IPS DF 6.9 (cell line): ENCODE results near the gene SH2B3.
"Not testable (repeated sequence)": the region's sequence is repeated elsewhere in the genome, so short reads cannot be mapped to it uniquely, and the experiment has no call there.

ENCODE experiments used
- DNase-seq: peaks from one replicate; pipeline ENCODE4 v3.0.0-alpha.2; 2013; ENCODE audit warnings: low read depth, low spot score
- H3K27ac ChIP-seq: one replicate; pipeline ENCODE4 v1.5.1; 2013; ENCODE audit warnings: low read length, control low read depth
- H3K27me3 ChIP-seq: 2 replicates; pipeline ENCODE4 v1.6.1; 2013; ENCODE audit warnings: mild to moderate bottlenecking, low read length; ENCODE audit not compliant: control insufficient read depth, insufficient read depth
- H3K36me3 ChIP-seq: 2 replicates; pipeline ENCODE4 v1.6.1; 2013; ENCODE audit warnings: low read length; ENCODE audit not compliant: control insufficient read depth, insufficient read depth
- H3K4me1 ChIP-seq: 2 replicates; pipeline ENCODE4 v1.6.1; 2013; ENCODE audit warnings: low read length; ENCODE audit not compliant: control insufficient read depth, insufficient read depth
- H3K4me3 ChIP-seq: 2 replicates; pipeline ENCODE4 v1.5.1; 2013; ENCODE audit warnings: mild to moderate bottlenecking, low read length
- H3K9me3 ChIP-seq: 2 replicates; pipeline ENCODE4 v1.6.1; 2013; ENCODE audit warnings: low read length, inconsistent platforms; ENCODE audit not compliant: control insufficient read depth, insufficient read depth
- whole genome bisulfite sequencing: extraction: QIAGEN DNeasy Blood & Tissue Kit; methylation state at CpG from one replicate; pipeline ENCODE4 v1.1.7; 2013; ENCODE audit warnings: mixed read lengths, missing lambda C conversion rate; ENCODE audit not compliant: insufficient read length, insufficient coverage; 5-methylcytosine and 5-hydroxymethylcytosine counted together

The SH2B3 gene

DNA sequence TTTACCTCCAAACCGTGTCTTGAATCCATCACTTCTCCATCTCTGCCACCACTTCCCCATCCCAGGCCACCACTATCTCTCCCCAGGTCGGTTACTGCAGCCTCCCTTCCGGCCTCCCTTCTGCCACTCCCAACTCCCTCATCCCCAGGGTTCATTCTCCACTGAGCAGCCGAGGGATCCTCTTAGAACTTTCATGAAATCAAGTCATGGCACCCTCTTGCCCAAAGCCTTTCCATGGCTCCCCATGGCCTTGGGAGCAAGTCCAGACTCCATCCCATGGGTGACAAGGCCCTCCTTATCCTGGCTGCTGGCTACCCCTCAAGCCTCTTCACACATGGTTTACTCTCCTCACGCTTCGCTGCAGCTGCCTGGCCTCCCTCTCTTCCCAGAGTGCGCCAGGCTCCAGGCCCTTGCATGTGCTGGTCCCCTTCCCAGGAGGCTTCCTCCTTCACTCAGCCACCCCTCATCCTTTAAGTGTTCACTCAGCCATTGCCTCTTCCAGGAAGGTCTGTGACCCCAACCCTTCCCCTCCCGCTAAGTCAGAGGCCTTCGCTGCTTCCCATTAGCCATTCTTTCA lies 17.9 kb upstream of the SH2B3 start:
- no peaks in the 10 kb centered on the region for H3K27me3 ChIP-seq
- no peak overlapping the region for H3K27ac ChIP-seq
- H3K4me1 ChIP-seq: no peaks in the 10 kb centered on the region; the same call in 1 of the 2 replicates
- no CpG with 5 or more reads among the region's 9 CpGs for WGBS
- no peak overlapping the region for H3K4me3 ChIP-seq
- no peaks in the 10 kb centered on the region for H3K9me3 ChIP-seq
- H3K36me3 ChIP-seq: no peaks in the 10 kb centered on the region
- no peak for DNase-seq

DNA sequence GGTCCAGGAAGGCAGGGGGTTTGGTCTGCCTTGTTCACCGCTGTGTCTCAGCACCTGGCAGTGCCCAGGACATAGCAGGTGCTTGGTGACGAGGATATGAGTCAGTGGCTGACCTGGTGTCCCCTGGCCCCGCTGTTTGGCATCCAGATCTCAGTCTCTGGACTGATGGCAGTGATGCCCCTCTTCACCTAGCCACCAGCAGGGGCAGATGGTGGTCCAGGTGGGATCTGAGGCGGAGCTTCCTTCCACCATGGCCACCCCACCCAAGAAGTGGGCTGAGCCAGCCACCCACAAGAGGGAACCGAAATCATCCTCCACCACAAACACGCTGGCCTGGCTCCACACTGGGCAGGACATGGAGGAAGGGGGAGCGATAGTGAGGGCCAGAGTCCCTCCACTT lies 16.1 kb upstream of the SH2B3 start:
- H3K4me3 ChIP-seq: no peak overlapping the region
- WGBS: no CpG with 5 or more reads among the region's 7 CpGs
- H3K36me3 ChIP-seq: no peaks in the 10 kb centered on the region
- DNase-seq: no peak
- H3K4me1 ChIP-seq: no peaks in the 10 kb centered on the region; the same call in 1 of the 2 replicates
- H3K27ac ChIP-seq: no peak overlapping the region
- H3K9me3 ChIP-seq: no peaks in the 10 kb centered on the region
- no peaks in the 10 kb centered on the region for H3K27me3 ChIP-seq

DNA sequence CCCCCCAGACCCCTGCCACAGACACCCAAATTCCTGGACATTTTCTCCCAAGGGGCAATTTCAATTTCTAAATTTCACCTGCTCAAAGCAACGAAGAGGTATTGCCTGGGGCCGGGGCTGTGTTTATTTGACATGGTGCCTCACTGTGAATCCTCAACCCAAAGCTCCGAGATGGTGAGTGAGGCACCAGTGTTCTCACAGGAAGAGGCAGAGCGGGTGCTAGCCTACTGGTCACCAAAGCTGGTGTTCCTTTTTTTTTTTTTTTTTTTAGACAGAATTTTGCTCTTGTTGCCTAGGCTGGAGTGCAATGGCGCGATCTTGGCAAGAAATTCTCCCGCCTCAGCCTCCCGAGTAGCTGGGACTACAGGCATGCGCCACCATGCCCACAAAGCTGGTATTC lies 14.8 kb upstream of the SH2B3 start:
- Histone ChIP-seq H3K27ac (no peak overlapping the region), H3K4me1 (no peaks in the 10 kb centered on the region), H3K27me3 (no peaks in the 10 kb centered on the region), H3K9me3 (no peaks in the 10 kb centered on the region), H3K36me3 (no peaks in the 10 kb centered on the region), H3K4me3 (no peak overlapping the region)
- WGBS: no CpG with 5 or more reads among the region's 9 CpGs
- DNase-seq: no peak

DNA sequence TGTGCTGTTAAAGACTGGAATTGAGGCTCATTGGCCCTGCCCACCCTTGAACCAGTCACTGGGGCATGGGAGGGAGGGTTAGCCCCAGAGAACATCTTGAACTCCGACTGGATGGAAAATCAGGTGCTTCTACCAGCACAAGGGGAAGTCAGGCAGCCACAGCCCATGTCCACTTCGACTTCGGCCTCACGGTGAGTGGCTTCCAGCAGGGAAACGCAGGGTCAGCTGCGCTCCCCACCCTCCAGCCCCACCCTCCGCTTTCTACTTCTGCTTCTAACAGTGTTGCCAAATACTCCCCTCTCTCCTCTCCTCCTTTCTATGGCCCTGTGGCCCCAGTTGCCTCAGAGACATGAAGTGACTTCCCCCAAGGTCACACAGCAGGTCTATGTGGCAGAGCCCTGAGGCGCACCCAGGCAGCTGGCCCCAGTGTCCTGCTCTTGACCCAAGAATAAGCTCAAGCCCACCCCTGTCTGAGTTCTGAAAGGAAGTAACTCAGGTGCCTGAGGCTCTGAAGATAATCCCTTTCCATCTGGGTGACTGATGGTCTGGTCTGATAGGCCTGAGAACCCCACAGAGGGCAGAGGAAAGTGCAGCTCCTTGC lies 11.9 kb upstream of the SH2B3 start:
- Histone ChIP-seq H3K4me3 (no peak overlapping the region), H3K4me1 (no peaks in the 10 kb centered on the region), H3K27ac (no peak overlapping the region), H3K27me3 (no peaks in the 10 kb centered on the region), H3K36me3 (no peaks in the 10 kb centered on the region), H3K9me3 (no peaks in the 10 kb centered on the region)
- DNase-seq: no peak
- no CpG with 5 or more reads among the region's 8 CpGs for WGBS

DNA sequence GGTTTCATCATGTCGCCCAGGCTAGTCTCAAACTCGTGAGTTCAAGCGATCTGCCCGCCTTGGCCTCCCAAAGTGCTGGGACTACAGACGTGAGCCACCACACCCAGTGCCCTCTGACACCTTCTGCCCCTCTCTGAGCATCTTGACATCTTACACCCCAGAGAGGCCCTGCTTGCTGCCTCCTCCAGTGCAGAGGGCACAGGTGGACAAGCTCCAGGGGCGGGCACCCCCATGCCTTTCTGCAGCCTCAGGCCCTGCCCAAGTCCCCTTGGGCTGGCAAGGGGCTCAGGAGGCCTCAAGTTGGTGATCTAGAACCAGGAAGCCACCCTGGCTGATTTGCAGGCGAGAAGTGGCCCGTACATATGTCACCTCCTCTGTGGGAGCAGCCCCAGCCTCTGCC lies 11.2 kb upstream of the SH2B3 start:
- Histone ChIP-seq H3K4me1 (no peaks in the 10 kb centered on the region), H3K27ac (no peak overlapping the region), H3K9me3 (no peaks in the 10 kb centered on the region), H3K27me3 (no peaks in the 10 kb centered on the region), H3K4me3 (no peak overlapping the region), H3K36me3 (no peaks in the 10 kb centered on the region)
- DNase-seq: no peak
- no CpG with 5 or more reads among the region's 8 CpGs for WGBS

DNA sequence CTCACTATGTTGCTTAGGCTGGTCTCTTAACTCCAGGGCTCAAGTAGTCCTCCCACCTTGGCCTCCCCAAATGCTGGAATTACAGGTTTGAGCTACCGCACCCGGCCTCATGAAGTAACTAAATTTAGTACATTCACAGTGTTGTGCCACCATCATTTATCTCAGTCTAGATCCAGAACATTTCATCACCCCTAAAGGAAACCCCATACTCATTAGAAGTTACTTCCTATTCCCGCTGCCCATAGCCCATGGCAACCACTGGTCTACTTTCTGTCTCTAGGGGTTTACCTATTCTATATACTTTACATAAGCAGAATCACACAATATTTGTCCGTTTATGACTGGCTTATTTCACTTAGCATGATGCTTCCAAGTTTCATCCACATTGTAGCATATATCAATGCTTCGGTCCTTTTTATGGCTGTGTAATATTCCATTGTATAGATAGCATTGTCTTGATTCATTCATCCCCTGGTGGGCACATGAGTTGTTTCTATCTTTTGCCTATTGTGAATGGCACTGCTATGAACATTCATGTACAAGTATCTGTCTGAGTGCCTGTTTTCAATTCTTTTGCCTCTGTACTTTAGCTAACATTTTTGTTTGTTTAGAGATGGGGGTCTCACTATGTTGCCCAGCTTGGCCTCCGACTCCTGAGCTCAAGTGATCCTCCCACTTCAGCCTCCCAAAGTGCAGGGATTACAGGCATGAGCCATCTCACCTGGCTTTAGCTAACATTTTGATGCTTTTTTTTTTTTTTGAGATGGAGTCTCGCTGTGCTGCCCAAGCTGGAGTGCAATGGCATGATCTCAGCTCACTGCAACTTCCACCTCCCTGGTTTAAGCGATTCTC lies 10.2 kb upstream of the SH2B3 start:
- Histone ChIP-seq H3K9me3 (no peaks in the 10 kb centered on the region), H3K36me3 (no peaks in the 10 kb centered on the region), H3K4me3 (no peak overlapping the region), H3K27me3 (no peaks in the 10 kb centered on the region), H3K4me1 (no peaks in the 10 kb centered on the region), H3K27ac (no peak overlapping the region)
- DNase-seq: no peak
- no CpG with 5 or more reads among the region's 8 CpGs for WGBS

DNA sequence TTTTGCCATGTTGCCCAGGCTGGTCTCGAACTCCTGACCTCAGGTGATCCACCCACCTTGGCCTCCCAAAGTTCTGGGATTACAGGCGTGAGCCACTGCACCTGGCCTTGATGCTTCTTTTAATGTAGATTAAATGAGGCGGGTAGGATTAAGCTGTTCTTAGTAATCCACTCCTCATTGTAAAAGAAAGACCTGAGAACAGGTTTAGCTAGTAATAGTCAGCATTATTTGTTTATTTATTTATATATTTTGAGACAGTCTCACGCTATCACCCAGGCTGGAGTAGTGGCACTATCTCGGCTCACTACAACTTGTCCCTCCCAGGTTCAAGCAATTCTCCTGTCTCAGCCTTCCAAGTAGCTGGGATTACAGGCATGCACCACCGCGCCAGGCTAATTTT lies 9.5 kb upstream of the SH2B3 start:
- not testable (repeated sequence) for H3K27ac ChIP-seq, H3K4me3 ChIP-seq, H3K36me3 ChIP-seq, DNase-seq, H3K9me3 ChIP-seq, H3K27me3 ChIP-seq, H3K4me1 ChIP-seq
- no CpG with 5 or more reads among the region's 7 CpGs for WGBS

DNA sequence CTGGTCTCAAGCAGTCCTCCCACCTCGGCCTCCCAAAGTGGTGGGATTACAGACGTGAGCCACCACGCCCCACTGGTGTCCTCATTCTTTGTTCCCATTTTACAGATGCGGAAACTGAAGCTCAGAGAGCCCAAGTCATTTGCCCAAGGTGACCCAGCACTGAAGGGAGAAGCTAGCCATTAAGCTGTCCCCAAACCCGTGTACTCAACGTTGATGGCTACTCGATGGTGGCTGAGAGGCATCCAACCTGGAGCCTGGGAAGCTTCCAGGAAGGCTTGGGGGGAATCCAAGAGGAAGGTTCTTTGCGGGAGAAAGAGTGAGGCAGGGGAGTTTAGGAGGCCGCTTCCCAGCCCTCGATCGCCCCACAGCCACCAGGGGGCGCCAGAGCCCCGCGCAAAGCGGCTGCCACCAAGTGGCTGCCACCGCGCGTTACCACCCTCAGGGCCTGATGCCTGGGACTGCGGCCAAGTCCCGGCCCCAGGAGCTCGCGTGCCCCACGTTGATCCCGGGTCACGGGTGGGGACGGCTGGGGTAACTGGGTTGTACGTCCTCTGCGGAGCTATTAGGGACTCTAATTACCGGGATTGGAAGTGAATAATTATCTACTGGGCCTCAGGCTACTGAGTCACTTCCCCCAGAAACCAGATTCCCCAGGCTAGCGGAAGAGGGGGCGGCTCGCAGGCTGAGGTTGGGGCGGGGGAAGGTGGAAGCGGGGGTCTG lies 8.8 kb upstream of the SH2B3 start:
- H3K36me3 ChIP-seq: no peaks in the 10 kb centered on the region
- WGBS: no CpG with 5 or more reads among the region's 34 CpGs
- no peaks in the 10 kb centered on the region for H3K27me3 ChIP-seq
- no peaks in the 10 kb centered on the region for H3K9me3 ChIP-seq
- H3K4me3 ChIP-seq: no peak overlapping the region
- H3K4me1 ChIP-seq: no peaks in the 10 kb centered on the region
- no peak overlapping the region for H3K27ac ChIP-seq
- peak; percentile 54 for DNase-seq

DNA sequence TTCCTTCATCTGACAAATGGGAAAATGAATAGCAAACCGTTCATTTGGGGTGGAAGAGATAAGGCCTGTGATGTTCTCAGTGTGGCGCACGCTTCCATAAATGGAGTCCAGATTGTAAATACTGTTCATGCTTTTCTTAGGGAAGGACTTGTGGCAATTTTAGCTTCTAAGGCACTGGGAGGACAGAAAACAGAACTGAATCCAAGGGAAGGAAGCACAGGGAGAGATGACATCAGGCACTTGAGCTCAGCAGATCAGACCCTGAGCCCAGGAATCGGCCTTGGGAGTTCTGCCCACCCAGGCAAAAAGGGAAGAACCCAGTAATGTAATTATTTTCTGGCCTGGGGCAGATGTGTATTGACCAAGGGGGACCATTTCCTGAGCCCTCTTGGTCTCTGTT lies 7.2 kb upstream of the SH2B3 start:
- DNase-seq: no peak
- Histone ChIP-seq H3K9me3 (no peaks in the 10 kb centered on the region), H3K4me1 (no peaks in the 10 kb centered on the region), H3K27me3 (no peaks in the 10 kb centered on the region), H3K4me3 (no peak overlapping the region), H3K27ac (no peak overlapping the region), H3K36me3 (no peaks in the 10 kb centered on the region)
- WGBS: no CpG with 5 or more reads among the region's 4 CpGs

DNA sequence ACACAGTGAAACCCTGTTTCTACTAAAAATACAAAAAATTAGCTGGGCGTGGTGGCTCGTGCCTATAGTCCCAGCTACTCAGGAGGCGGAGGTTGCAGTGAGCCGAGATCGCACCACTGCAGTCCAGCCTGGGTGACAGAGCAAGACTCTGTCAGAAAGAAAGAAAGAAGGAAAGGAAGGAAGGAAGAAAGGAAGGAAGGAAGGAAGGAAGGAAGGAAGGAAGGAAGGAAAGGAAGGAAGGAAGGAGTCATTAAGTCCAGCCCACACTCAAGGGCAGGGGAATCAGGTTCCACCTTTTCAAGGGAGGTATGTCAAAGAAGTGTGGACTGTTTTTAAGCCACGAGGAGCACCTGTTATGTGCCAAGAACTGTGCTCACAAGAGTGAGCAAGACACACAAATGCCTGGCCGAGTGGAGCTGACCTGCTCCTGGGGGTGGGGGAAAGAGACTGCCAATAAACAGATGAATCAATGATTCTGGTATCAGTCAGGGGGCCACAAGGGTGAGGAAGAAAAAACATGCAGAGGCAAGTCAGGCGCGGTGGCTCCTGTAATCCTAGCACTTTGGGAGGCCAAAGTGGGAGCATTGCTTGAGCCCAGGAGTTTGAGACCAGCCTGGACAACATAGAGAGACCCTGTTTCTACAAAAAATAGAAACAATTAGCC lies 5.8 kb upstream of the SH2B3 start:
- not testable (repeated sequence) for H3K36me3 ChIP-seq, H3K27ac ChIP-seq, DNase-seq, H3K4me1 ChIP-seq, H3K4me3 ChIP-seq, H3K9me3 ChIP-seq, H3K27me3 ChIP-seq
- WGBS: no CpG with 5 or more reads among the region's 9 CpGs
